Natural killer cell (primary cell): ENCODE results near the gene AHDC1. TPM values are rescaled to one million over a fixed set of nuclear protein-coding genes. Genes with fewer than 3 reads are reported as not detected.

Experiments used
- ATAC-seq, 3 donors: fragments of 150-1000 bp in 2 of 3; fragments of 200-7000 bp in 1 of 3; cut with Tn5 transposase; 1 replicate in 1 of 3; 2 replicates in 2 of 3; pipeline ENCODE4 v1.10.0; 2021; ENCODE audit warnings: mild to moderate bottlenecking in 2 of 3, moderate library complexity in 2 of 3
- DNase-seq, 2 donors: peaks; one replicate each; pipeline versions ENCODE4 v3.0.0 to v3.0.0-alpha.2; 2013 to 2021; ENCODE audit warnings: mixed read lengths in 1 of 2
- H3K27ac ChIP-seq: one replicate; pipeline ENCODE4 v1.5.1; 2013; ENCODE audit warnings: mild to moderate bottlenecking, low read length
- H3K27me3 ChIP-seq: one replicate; pipeline ENCODE4 v1.6.1; 2013; ENCODE audit warnings: low read length; ENCODE audit not compliant: control insufficient read depth, insufficient read depth
- H3K36me3 ChIP-seq: one replicate; pipeline ENCODE4 v1.6.1; 2013; ENCODE audit warnings: low read length; ENCODE audit not compliant: control insufficient read depth, insufficient read depth
- H3K4me1 ChIP-seq: one replicate; pipeline ENCODE4 v1.6.1; 2013; ENCODE audit warnings: low read length; ENCODE audit not compliant: control insufficient read depth, insufficient read depth
- H3K4me3 ChIP-seq: one replicate; pipeline ENCODE4 v1.5.1; 2013; ENCODE audit warnings: low read length
- H3K9me3 ChIP-seq: one replicate; pipeline ENCODE4 v1.6.1; 2013; ENCODE audit warnings: low read length; ENCODE audit not compliant: control insufficient read depth, insufficient read depth
- H3K27ac Mint-ChIP-seq, 2 donors: one replicate each; pipeline ENCODE4 v1.8.0; 2022; ENCODE audit warnings: mild to moderate bottlenecking in 2 of 2, mixed read lengths in 2 of 2, moderate library complexity in 1 of 2
- H3K27me3 Mint-ChIP-seq, 2 donors: one replicate each; pipeline ENCODE4 v1.8.0; 2022; ENCODE audit warnings: low read depth in 2 of 2, mixed read lengths in 2 of 2
- H3K36me3 Mint-ChIP-seq: one replicate; pipeline ENCODE4 v1.8.0; 2022; ENCODE audit warnings: mixed read lengths
- H3K4me1 Mint-ChIP-seq, 2 donors: one replicate each; pipeline ENCODE4 v1.8.0; 2022; ENCODE audit warnings: mixed read lengths in 2 of 2
- H3K4me3 Mint-ChIP-seq: one replicate; pipeline ENCODE4 v1.8.0; 2022; ENCODE audit warnings: mild to moderate bottlenecking, moderate library complexity, mixed read lengths
- H3K9me3 Mint-ChIP-seq, 2 donors: one replicate each; pipeline ENCODE4 v1.8.0; 2022; ENCODE audit warnings: mixed read lengths in 2 of 2
- WGBS: methylation state at CpG from one replicate; pipeline ENCODE4 v1.1.7; 2013; ENCODE audit warnings: missing lambda C conversion rate; ENCODE audit not compliant: insufficient coverage; 5-methylcytosine and 5-hydroxymethylcytosine counted together
- intact Hi-C: fragments of 100-400 bp; cut with micrococcal nuclease; formaldehyde crosslinking; loops from one replicate; pipeline ENCODE4 v1.14.2; 2022
- total RNA-seq, 4 donors: library from RNA; stranded (reverse); fragments of 120-200 nt in 1 of 4; gene quantifications; one replicate each; pipeline versions ENCODE4 v1.2.3 to v1.2.4, GENCODE V29; 2013 to 2022
- TF ChIP-seq, protein P1 (sequence below): fragments of 200-600 bp; IDR thresholded peaks from one replicate; pipeline ENCODE4 v1.8.0; 2022; ENCODE audit warnings: antibody characterized with exemption

The AHDC1 gene
- total RNA-seq, 3 donors from 2014 or later (not counting 1 experiment from before 2014, with no cell fraction given), result 39.6 to 67.0 (median 47.0) TPM

DNA sequence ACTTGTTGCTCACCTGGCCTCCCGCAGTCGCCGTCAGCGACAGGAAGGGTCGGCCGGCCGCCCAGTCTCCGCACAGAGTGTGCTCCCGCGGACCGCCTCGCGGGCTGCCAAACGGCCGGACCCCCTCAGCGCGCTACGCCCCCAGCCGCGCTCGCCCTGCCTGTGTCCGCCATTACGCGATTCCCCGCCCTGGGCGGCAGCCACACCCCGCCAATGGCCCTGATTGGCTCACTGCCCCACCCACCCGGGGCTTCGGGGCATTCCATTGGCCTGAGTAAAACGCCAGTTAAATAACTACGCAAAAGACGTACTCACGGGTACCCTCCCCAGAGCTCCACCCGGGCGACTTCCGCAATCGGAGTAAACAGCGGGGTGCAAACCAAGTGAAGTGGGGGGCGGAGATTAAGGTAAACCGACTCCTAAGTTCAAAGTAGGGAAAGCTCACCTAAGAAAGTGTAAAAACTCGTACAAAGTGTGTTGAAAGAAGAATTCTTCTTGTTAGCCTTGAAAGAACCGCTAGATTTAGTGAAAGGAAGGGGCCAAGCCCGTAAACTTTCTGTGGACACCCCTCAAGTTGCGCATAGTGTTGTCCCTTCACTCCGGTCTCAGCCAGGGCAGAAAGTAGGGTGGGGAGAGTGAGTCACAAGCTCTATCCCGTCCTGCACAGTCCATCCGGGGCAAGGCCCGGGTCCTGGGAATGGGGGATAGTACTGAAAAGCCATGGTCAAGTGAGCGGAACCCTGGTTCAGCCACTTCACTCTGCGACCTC lies 113.8 kb downstream of the AHDC1 start, which contains the start of gene WASF2:
Gene WASF2 (minus strand): TSS at position 195 of the 769 bp plus-strand sequence. CDS start 61,277 bp downstream, outside the sequence.
- Histone ChIP-seq H3K27me3 (no peaks in the 10 kb centered on the region), H3K9me3 (no peaks in the 10 kb centered on the region), H3K4me1 (peaks cover 31% of the 10 kb centered on the region), H3K36me3 (no peaks in the 10 kb centered on the region), H3K4me3 (peak within 1 kb of the TSS; percentile 97), H3K27ac (peak within 1 kb of the TSS; percentile 89)
- no peaks in the 10 kb centered on the region for H3K36me3 Mint-ChIP-seq
- no peaks in the 10 kb centered on the region for H3K27me3 Mint-ChIP-seq
- DNase-seq (peak; percentile 95 to 98), ATAC-seq (peak; percentile 92 to 99 (median 94))
- TF ChIP-seq, protein P1, sequence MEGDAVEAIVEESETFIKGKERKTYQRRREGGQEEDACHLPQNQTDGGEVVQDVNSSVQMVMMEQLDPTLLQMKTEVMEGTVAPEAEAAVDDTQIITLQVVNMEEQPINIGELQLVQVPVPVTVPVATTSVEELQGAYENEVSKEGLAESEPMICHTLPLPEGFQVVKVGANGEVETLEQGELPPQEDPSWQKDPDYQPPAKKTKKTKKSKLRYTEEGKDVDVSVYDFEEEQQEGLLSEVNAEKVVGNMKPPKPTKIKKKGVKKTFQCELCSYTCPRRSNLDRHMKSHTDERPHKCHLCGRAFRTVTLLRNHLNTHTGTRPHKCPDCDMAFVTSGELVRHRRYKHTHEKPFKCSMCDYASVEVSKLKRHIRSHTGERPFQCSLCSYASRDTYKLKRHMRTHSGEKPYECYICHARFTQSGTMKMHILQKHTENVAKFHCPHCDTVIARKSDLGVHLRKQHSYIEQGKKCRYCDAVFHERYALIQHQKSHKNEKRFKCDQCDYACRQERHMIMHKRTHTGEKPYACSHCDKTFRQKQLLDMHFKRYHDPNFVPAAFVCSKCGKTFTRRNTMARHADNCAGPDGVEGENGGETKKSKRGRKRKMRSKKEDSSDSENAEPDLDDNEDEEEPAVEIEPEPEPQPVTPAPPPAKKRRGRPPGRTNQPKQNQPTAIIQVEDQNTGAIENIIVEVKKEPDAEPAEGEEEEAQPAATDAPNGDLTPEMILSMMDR, result no peak
- under 1% methylated on average over 50 of the region's 50 CpGs for WGBS
- H3K9me3 Mint-ChIP-seq, result no peaks in the 10 kb centered on the region
- H3K4me1 Mint-ChIP-seq, result peaks cover 27 to 29% of the 10 kb centered on the region in 2 donors
- H3K4me3 Mint-ChIP-seq, result peak within 1 kb of the TSS; percentile 99
- peak within 1 kb of the TSS; percentile 98 to 99 for H3K27ac Mint-ChIP-seq
- intact Hi-C loops, result loop anchor here (5.0 kb wide), 2 partner anchors 73 to 117 kb away; no protein-coding TSS in a partner anchor

DNA sequence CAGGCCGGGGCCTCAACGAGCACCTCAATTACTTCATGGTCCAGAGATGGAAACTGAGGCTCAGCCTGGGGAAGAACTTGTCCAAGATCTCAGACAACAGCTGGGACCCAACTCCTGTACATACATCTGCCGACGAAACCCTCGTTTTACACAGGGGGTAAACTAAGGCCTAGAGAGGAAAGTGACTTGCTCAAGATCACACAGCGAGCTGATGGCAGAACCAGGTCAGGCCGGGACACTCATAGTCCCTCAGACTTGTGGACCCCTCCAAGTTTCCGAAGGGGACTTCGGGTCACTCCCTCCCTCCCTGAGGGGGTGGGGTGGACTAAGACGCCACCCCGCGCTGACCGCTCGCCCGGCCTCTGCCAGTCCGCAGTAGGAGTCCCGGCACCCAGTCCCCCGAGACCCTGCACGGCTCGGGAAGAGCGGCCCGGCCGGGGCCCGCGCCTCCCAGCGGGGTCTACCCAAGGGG lies 114.4 kb downstream of the AHDC1 start:
- TF ChIP-seq, protein P1, result no peak
- ATAC-seq (peak; percentile 3 to 21 (median 21)), DNase-seq (peak; percentile 52 to 65)
- Mint-ChIP-seq H3K27me3 (no peaks in the 10 kb centered on the region), H3K9me3 (no peaks in the 10 kb centered on the region), H3K4me3 (peak overlapping the region; percentile 99), H3K27ac (peak overlapping the region; percentile 98 to 99), H3K36me3 (no peaks in the 10 kb centered on the region), H3K4me1 (peaks cover 27 to 29% of the 10 kb centered on the region in 2 donors)
- H3K9me3 ChIP-seq, result no peaks in the 10 kb centered on the region
- H3K4me3 ChIP-seq, result peak overlapping the region; percentile 97
- intact Hi-C loops, result no loop called here
- H3K27me3 ChIP-seq, result no peaks in the 10 kb centered on the region
- peak overlapping the region; percentile 89 for H3K27ac ChIP-seq
- under 1% methylated on average over 26 of the region's 26 CpGs for WGBS
- H3K4me1 ChIP-seq, result peaks cover 31% of the 10 kb centered on the region
- H3K36me3 ChIP-seq, result no peaks in the 10 kb centered on the region

DNA sequence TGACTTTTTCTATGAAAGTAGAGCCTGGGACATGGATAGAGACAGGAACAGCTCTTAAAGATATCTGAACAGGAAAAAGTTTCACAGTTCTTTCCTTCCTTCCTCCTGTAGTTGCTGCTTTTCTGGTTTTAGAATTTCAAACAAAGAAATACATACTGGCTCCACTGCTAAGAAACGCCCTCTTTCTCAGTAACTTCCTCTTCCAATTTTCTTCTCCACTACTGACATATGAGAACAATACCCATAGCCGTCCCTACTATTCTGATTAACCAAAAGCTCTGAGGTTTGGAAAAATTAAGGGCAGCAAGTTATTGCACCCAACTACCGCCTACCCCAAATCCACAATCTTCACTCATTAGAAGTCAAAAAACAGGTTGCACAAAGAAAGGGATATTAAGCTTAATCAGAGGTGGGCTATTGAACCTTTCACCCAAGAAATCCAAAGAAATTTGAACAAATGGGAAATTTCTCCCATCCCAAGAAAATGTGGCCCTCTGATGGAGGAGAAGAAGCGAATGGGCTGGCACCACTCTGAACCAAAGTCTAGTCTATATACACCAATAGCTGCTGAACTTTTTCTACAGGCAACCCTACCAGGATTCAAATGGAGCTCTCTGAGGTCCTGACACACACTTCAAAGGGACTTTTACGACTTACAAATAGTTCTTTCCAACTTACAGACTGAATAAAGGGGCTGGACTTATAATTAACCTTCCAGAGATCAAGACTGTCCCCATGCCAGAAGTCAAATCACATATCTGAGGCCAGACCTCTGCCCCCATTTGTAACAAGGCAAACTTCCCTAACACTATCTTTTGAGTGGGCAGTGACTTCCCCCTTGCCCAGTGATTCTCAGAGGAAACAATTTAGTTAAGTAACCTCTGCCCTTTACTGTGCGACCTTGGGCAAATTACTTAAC lies 115.7 kb downstream of the AHDC1 start:
- H3K27me3 ChIP-seq, result no peaks in the 10 kb centered on the region
- H3K4me3 ChIP-seq, result peak overlapping the region; percentile 97
- peaks cover 5% of the 10 kb centered on the region for H3K36me3 ChIP-seq
- WGBS, result 10% methylated on average over 6 of the region's 6 CpGs
- H3K4me1 ChIP-seq, result peaks cover 36% of the 10 kb centered on the region
- H3K4me1 Mint-ChIP-seq, result peaks cover 33 to 38% of the 10 kb centered on the region in 2 donors
- peak overlapping the region; percentile 99 for H3K4me3 Mint-ChIP-seq
- TF ChIP-seq, protein P1, result no peak
- ATAC-seq (no peak), DNase-seq (peak in 1 of 2 donors; percentile 53)
- no peaks in the 10 kb centered on the region for H3K9me3 ChIP-seq
- peak overlapping the region; percentile 98 to 99 for H3K27ac Mint-ChIP-seq
- H3K27ac ChIP-seq, result peak overlapping the region; percentile 89
- intact Hi-C loops, result no loop called here
- H3K36me3 Mint-ChIP-seq, result no peaks in the 10 kb centered on the region
- H3K27me3 Mint-ChIP-seq, result no peaks in the 10 kb centered on the region
- H3K9me3 Mint-ChIP-seq, result no peaks in the 10 kb centered on the region
